Left lung (tissue), 10 donors: Measurements from ENCODE around the gene CDC73. TPM values are rescaled to one million over a fixed set of nuclear protein-coding genes. Genes with fewer than 3 reads are reported as not detected.

Experiments
- ATAC-seq: fragments of 200-7000 bp; cut with Tn5 transposase; one replicate; pipeline ENCODE4 v1.9.1; 2020; ENCODE audit warnings: moderate library complexity
- DNase-seq, 4 donors: peaks; one replicate each; pipeline ENCODE4 v3.0.0-alpha.2; 2013 to 2020
- H3K27ac ChIP-seq, 2 donors: fragments of 200-600 bp; sonication (generic) in 1 of 2; one replicate each; pipeline versions ENCODE4 v1.5.0 to v1.8.0; 2020 to 2021
- H3K27me3 ChIP-seq, 2 donors: fragments of 200-600 bp; sonication (generic) in 1 of 2; one replicate each; pipeline versions ENCODE4 v1.5.0 to v1.8.0; 2020 to 2021
- H3K36me3 ChIP-seq, 2 donors: fragments of 200-600 bp; sonication (generic) in 1 of 2; one replicate each; pipeline versions ENCODE4 v1.5.0 to v1.8.0; 2020 to 2021
- H3K4me1 ChIP-seq, 2 donors: fragments of 200-600 bp; one replicate each; pipeline ENCODE4 v1.8.0; 2021
- H3K4me3 ChIP-seq, 2 donors: fragments of 200-600 bp; sonication (generic) in 1 of 2; one replicate each; pipeline versions ENCODE4 v1.5.0 to v1.8.0; 2020 to 2021; ENCODE audit warnings: mild to moderate bottlenecking in 1 of 2
- H3K9me3 ChIP-seq, 2 donors: fragments of 200-600 bp; sonication (generic) in 1 of 2; one replicate each; pipeline versions ENCODE4 v1.5.0 to v1.8.0; 2020 to 2021
- intact Hi-C, 2 donors: fragments of 100-400 bp; cut with DNase I; formaldehyde crosslinking; loops; one replicate each; pipeline versions ENCODE4 v1.11.2 to v1.14.2; 2022
- polyA plus RNA-seq, 6 donors: library from polyadenylated mRNA; unstranded; fragments of 120-200 nt; gene quantifications; one replicate each; pipeline ENCODE4 v1.2.1, GENCODE V29; 2013; ENCODE audit not compliant: insufficient read length in 6 of 6
- total RNA-seq, 2 donors: library from RNA; stranded (reverse); fragmentation: NEBNext Ultra II Directional; extraction: Animal tissue kit (Norgen Biotek cat#: 25700); gene quantifications; one replicate each; pipeline ENCODE4 v1.2.1, GENCODE V29; 2021
- TF ChIP-seq, protein P1 (sequence below), 2 donors: fragments of 200-600 bp; sonication (generic) in 1 of 2; IDR thresholded peaks; one replicate each; pipeline versions ENCODE4 v1.5.0 to v1.8.0; 2021; ENCODE audit warnings: antibody characterized with exemption in 2 of 2
- donor health status: DM: no; HTN: yes; CAD: no.
- donor health status: DM: no; HTN: no; CAD: no.

CDC73 gene
- total and polyA plus RNA-seq, 8 donors, result 45.2 to 56.4 (median 53.2) TPM

DNA sequence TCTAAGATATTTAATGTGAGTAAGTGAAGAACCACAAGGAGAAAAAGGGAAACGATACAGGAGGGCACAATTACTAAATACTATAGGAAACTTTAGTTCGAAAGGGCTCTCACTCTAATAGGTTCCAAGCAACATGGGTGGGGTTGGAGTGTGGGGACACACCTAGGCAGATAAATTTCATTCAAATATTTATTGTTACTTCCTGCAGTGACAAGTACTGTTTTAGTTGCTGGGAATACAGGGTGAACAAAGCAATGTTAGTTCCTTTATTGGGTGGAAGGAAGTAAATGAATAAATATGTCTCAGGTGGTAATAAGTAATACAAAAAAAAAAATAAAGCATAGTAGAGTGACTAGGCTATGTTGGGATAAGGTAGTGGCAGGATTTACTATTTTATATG is 137.8 kb downstream of the CDC73 start:
- H3K27ac ChIP-seq, result no peak overlapping the region
- H3K27me3 ChIP-seq, result no peaks in the 10 kb centered on the region
- H3K4me1 ChIP-seq, result no peaks in the 10 kb centered on the region
- DNase-seq (no peak), ATAC-seq (peak; percentile 33)
- TF ChIP-seq, protein P1, sequence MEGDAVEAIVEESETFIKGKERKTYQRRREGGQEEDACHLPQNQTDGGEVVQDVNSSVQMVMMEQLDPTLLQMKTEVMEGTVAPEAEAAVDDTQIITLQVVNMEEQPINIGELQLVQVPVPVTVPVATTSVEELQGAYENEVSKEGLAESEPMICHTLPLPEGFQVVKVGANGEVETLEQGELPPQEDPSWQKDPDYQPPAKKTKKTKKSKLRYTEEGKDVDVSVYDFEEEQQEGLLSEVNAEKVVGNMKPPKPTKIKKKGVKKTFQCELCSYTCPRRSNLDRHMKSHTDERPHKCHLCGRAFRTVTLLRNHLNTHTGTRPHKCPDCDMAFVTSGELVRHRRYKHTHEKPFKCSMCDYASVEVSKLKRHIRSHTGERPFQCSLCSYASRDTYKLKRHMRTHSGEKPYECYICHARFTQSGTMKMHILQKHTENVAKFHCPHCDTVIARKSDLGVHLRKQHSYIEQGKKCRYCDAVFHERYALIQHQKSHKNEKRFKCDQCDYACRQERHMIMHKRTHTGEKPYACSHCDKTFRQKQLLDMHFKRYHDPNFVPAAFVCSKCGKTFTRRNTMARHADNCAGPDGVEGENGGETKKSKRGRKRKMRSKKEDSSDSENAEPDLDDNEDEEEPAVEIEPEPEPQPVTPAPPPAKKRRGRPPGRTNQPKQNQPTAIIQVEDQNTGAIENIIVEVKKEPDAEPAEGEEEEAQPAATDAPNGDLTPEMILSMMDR (IDR thresholded peaks at IDR 0.05), result no peak
- no peak overlapping the region for H3K4me3 ChIP-seq
- H3K9me3 ChIP-seq, result no peaks in the 10 kb centered on the region
- H3K36me3 ChIP-seq, result peaks cover 0 to 12% of the 10 kb centered on the region in 2 donors
- intact Hi-C loops, result no loop called here

DNA sequence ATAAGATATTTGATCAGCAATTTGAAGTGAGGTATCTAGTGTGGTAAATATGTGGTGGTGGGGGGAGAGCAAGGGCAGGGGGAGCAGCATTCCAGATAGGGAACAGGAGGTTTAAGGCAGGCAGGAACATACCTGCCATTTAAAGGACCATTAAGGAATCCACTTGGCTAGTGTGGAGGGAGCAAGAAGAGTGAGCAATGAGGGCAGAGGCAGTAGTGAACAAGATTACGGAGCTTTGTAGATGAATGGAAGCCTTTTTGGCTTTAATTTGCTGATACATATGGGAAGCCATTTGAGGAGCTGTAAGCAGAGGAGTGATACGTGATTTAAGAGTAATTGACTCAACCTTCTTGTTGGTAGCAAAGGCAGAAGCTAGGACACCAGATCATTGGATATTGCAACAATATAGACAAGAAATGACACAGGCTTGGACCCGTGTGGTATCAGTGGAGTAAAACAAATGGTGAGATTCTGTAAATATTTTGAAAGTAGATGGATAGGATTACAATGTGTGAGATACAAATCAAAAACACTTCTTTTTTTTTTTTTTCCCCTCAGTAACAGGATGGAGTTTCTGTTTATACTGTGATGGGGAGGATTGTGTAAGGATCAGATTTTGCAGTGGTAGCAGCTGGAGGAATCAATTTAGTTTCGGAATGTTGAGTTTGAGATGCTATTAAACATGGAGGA is 138.4 kb downstream of the CDC73 start:
- intact Hi-C loops, result no loop called here
- H3K9me3 ChIP-seq, result no peaks in the 10 kb centered on the region
- H3K4me1 ChIP-seq, result no peaks in the 10 kb centered on the region
- DNase-seq, result peak in 2 of 4 donors; percentile 39 to 43
- peaks cover 0 to 12% of the 10 kb centered on the region in 2 donors for H3K36me3 ChIP-seq
- TF ChIP-seq, protein P1 (IDR thresholded peaks at IDR 0.05), result no peak
- peak; percentile 14 for ATAC-seq
- H3K27me3 ChIP-seq, result no peaks in the 10 kb centered on the region
- no peak overlapping the region for H3K4me3 ChIP-seq
- H3K27ac ChIP-seq, result no peak overlapping the region

DNA sequence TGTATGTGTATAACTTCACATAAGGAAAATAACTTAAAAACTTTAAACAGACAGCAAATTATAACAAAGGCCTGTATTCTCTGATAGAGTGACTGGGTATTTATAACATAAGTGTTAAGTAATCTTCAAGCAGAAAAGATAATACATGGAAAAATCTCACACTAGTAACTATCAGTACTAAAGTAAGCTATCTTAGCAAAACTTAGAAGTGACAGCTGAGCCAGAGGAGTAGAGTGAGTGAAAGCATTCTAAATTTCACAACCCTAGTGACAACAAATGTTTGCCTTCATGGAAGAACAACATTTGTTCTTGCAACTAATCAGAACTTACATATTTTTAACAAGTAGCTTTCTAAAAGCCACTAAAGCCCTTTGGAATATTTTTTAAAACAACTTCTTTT is 139.1 kb downstream of the CDC73 start:
- no peaks in the 10 kb centered on the region for H3K9me3 ChIP-seq
- TF ChIP-seq, protein P1 (IDR thresholded peaks at IDR 0.05), result no peak
- no peaks in the 10 kb centered on the region for H3K4me1 ChIP-seq
- H3K27me3 ChIP-seq, result no peaks in the 10 kb centered on the region
- no peak overlapping the region for H3K27ac ChIP-seq
- peak; percentile 57 for ATAC-seq
- intact Hi-C loops, result no loop called here
- peaks cover 0 to 12% of the 10 kb centered on the region in 2 donors for H3K36me3 ChIP-seq
- DNase-seq, result peak in 2 of 4 donors; percentile 36 to 39
- H3K4me3 ChIP-seq, result no peak overlapping the region

DNA sequence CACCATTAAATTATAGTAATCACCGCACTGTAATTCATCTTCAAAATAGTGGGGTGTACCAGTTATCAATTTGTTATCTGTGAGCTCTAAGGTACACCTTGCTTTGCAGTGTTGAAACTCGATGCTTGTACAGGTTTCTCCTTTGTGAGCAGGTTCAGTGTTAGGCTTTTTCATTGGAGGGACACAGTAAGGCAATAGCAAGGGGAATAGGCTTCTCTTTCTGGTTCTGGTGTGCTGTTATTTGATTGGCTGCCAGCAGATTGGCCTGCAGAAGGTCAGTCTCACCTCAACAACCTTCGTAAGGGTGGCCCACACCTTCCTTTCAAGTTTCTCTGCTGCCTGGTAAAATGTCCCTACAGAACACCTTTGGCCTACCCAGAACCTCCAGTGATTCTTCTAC is 140.8 kb downstream of the CDC73 start:
- no peaks in the 10 kb centered on the region for H3K9me3 ChIP-seq
- TF ChIP-seq, protein P1 (IDR thresholded peaks at IDR 0.05), result no peak
- no peak overlapping the region for H3K4me3 ChIP-seq
- no peak overlapping the region for H3K27ac ChIP-seq
- no peaks in the 10 kb centered on the region for H3K4me1 ChIP-seq
- no peaks in the 10 kb centered on the region for H3K27me3 ChIP-seq
- no peak for ATAC-seq
- intact Hi-C loops, result no loop called here
- DNase-seq, result no peak
- H3K36me3 ChIP-seq, result peaks cover 0 to 12% of the 10 kb centered on the region in 2 donors

DNA sequence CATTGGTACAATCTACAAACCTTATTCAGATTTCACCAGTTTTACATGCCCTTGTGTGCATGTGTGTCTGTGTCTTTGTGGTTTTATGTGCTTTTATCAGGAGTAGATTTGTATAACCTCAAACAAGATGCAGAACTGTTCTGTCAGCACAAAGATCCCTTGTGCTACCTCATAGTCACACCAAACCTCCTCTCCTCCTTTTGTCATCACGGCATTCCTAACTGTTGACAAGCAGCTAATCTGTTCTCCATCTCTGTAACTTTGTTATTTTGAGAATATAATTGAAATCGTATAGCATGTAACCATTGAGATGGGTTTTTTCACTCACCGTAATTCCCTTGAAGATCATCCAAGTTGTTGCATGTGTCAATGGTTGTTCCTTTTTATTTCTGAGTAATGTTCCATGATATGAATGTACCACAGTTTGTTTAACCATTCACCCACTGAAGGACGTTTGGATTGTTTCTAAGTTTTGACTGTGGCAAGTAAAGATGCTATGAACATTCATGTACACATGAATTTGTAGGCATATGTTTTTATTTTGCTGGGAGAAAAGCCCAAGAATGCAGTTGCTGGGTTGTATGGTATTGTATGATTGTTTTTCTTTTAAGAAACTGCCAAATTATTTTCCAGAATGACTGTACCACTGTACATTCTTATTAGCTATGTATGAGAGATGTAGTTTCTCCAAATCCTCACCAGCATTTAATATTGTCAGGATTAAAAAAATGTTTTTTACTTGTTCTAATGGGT is 142.7 kb downstream of the CDC73 start:
- Histone ChIP-seq H3K36me3 (no peaks in the 10 kb centered on the region), H3K27me3 (no peaks in the 10 kb centered on the region), H3K9me3 (no peaks in the 10 kb centered on the region), H3K4me1 (no peaks in the 10 kb centered on the region), H3K4me3 (no peak overlapping the region), H3K27ac (no peak overlapping the region)
- intact Hi-C loops, result no loop called here
- DNase-seq, result no peak
- TF ChIP-seq, protein P1 (IDR thresholded peaks at IDR 0.05), result no peak
- ATAC-seq, result no peak
